Ishikawa (cell line): ENCODE data around the gene CATSPERZ.

Source experiments
- CEBPB ChIP-seq: IDR thresholded peaks from 2 replicates; pipeline ENCODE4 v1.6.1; 2012
- CREB1 ChIP-seq: IDR thresholded peaks from 2 replicates; pipeline ENCODE4 v1.6.1; 2012; ENCODE audit warnings: low read depth
- EGR1 ChIP-seq: IDR thresholded peaks from 2 replicates; pipeline ENCODE4 v1.6.1; 2012
- EP300 ChIP-seq: IDR thresholded peaks from 2 replicates; pipeline ENCODE4 v1.6.1; 2012; ENCODE audit warnings: borderline replicate concordance
- MAX ChIP-seq: IDR thresholded peaks from 2 replicates; pipeline ENCODE4 v1.6.1; 2012
- NFIC ChIP-seq: IDR thresholded peaks from 2 replicates; pipeline ENCODE4 v1.6.1; 2012
- RAD21 ChIP-seq: IDR thresholded peaks from 2 replicates; pipeline ENCODE4 v1.6.1; 2012; ENCODE audit warnings: low read depth
- REST ChIP-seq: IDR thresholded peaks from 2 replicates; pipeline ENCODE4 v1.6.1; 2012; ENCODE audit warnings: low read depth, mild to moderate bottlenecking
- TAF1 ChIP-seq: IDR thresholded peaks from 2 replicates; pipeline ENCODE4 v1.6.1; 2012; ENCODE audit warnings: low read depth, mild to moderate bottlenecking
- TCF12 ChIP-seq: IDR thresholded peaks from 2 replicates; pipeline ENCODE4 v1.6.1; 2012; ENCODE audit warnings: low read depth
- USF1 ChIP-seq: IDR thresholded peaks from 2 replicates; pipeline ENCODE4 v1.6.1; 2012
- YY1 ChIP-seq: IDR thresholded peaks from 2 replicates; pipeline ENCODE4 v1.6.1; 2012; ENCODE audit warnings: low read depth
- ZBTB7A ChIP-seq: IDR thresholded peaks from 2 replicates; pipeline ENCODE4 v1.6.1; 2012; ENCODE audit warnings: low read depth

GRCh38 chr11:64251016-64251752 is 49.0 kb upstream of the CATSPERZ start, which contains the start of gene PLCB3:
- no peak for TF ChIP-seq MAX
- TF ChIP-seq CEBPB: no peak
- TF ChIP-seq USF1: no peak
- no peak for TF ChIP-seq RAD21
- TF ChIP-seq TAF1: peak; percentile 45; the same call in 1 of the 2 replicates
- TF ChIP-seq EGR1: no peak
- no peak for TF ChIP-seq REST
- TF ChIP-seq YY1: no peak
- no peak for TF ChIP-seq CREB1
- peak; percentile 98 for TF ChIP-seq ZBTB7A
- TF ChIP-seq NFIC: no peak
- TF ChIP-seq TCF12: no peak
- no peak for TF ChIP-seq EP300
